ENCODE measurements around the gene PAM16. TPM values are rescaled to one million over a fixed set of nuclear protein-coding genes. Genes with fewer than 3 reads are reported as not detected.
A peak's percentile ranks its signal among the peaks of the same experiment; 100 is the strongest.

PAM16 gene
- total RNA-seq, 2 donors from 2014 or later: 57.7 to 66.2 TPM

DNA sequence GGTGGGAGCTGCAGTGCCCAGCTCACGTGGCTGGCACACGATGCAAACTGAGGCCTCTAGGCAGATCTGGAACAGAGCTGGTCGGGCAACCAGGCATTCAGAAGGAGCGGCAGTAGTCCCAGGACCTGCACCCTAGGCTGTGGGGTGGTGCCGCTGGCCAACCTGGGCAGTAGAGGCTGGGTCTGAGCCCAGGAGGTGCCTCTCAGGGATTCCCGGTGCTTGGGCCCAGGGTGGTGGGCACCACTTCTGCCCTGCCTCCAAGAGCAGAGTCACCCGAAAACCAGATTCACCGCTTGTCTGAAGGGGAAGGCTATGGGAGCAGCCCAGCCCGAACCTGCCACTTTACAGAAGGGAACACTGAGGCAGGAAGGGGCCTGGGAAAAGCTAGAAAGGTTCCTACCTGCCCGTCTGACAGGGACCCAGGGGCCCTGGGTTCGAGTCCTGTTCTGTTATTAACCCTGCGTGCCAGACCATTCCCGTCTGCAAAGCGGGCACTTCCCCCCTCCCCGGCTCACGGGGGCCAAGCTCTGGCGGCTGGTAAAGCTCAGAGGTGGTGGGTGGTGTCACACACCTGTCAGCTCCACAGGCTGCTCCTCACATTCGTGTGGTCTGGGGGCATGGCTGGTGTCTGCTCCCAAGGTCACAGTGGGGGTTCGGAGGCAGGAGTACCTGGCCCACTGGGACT lies 18.4 kb downstream of the PAM16 start:
- H3K36me3 ChIP-seq (ENCODE audit: control insufficient read depth, insufficient read depth, low read length): no peaks in the 10 kb centered on the region
- no peaks in the 10 kb centered on the region for H3K9me3 Mint-ChIP-seq
- H3K36me3 Mint-ChIP-seq (ENCODE audit: low read depth): peaks cover 4% of the 10 kb centered on the region
- H3K27ac Mint-ChIP-seq: no peak overlapping the region
- H3K27ac ChIP-seq (ENCODE audit: low read depth, low read length): no peak overlapping the region
- no peak overlapping the region for H3K4me3 Mint-ChIP-seq
- TF ChIP-seq, protein P1, sequence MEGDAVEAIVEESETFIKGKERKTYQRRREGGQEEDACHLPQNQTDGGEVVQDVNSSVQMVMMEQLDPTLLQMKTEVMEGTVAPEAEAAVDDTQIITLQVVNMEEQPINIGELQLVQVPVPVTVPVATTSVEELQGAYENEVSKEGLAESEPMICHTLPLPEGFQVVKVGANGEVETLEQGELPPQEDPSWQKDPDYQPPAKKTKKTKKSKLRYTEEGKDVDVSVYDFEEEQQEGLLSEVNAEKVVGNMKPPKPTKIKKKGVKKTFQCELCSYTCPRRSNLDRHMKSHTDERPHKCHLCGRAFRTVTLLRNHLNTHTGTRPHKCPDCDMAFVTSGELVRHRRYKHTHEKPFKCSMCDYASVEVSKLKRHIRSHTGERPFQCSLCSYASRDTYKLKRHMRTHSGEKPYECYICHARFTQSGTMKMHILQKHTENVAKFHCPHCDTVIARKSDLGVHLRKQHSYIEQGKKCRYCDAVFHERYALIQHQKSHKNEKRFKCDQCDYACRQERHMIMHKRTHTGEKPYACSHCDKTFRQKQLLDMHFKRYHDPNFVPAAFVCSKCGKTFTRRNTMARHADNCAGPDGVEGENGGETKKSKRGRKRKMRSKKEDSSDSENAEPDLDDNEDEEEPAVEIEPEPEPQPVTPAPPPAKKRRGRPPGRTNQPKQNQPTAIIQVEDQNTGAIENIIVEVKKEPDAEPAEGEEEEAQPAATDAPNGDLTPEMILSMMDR (conservative IDR thresholded peaks at IDR 0.05): no peak
- H3K27me3 ChIP-seq (ENCODE audit: control insufficient read depth, insufficient read depth, low read length, poor library complexity, severe bottlenecking): no peaks in the 10 kb centered on the region
- WGBS, 2 experiments (ENCODE audit: insufficient coverage in 1 of 2, insufficient read length in 1 of 2): 94% methylated on average over 19 of the region's 19 CpGs
- H3K4me3 ChIP-seq (ENCODE audit: low read length): no peak overlapping the region
- no peak overlapping the region for H3K9ac ChIP-seq (ENCODE audit: extremely low read depth, low read length, poor library complexity, severe bottlenecking)
- H3K4me1 Mint-ChIP-seq: peaks cover 4% of the 10 kb centered on the region
- no peaks in the 10 kb centered on the region for H3K9me3 ChIP-seq (ENCODE audit: control insufficient read depth, low read length)
- peaks cover 3% of the 10 kb centered on the region for H3K4me1 ChIP-seq (ENCODE audit: control insufficient read depth, insufficient read depth, low read length)
- no peaks in the 10 kb centered on the region for H3K27me3 Mint-ChIP-seq (ENCODE audit: insufficient read depth)
- no peak for DNase-seq

DNA sequence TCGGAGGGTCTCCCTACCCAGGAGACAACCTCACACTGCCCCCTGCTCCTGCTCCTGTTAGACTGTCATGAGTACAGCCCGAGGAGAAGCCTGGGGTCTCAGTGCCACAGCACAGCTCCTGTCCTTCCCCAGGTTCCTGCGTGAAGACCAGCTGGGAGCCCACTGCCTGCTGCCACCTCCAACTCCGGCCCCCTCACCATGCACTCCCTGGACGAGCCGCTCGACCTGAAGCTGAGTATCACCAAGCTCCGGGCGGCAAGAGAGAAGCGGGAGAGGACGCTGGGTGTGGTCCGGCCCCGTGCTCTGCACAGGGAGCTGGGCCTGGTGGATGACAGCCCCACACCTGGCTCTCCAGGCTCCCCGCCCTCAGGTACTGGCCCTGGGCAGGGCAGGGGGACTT lies 19.0 kb downstream of the PAM16 start:
- Histone ChIP-seq H3K4me3 (ENCODE audit: low read length) (no peak overlapping the region), H3K9me3 (ENCODE audit: control insufficient read depth, low read length) (no peaks in the 10 kb centered on the region), H3K36me3 (ENCODE audit: control insufficient read depth, insufficient read depth, low read length) (no peaks in the 10 kb centered on the region), H3K27ac (ENCODE audit: low read depth, low read length) (no peak overlapping the region), H3K4me1 (ENCODE audit: control insufficient read depth, insufficient read depth, low read length) (peaks cover 3% of the 10 kb centered on the region), H3K9ac (ENCODE audit: extremely low read depth, low read length, poor library complexity, severe bottlenecking) (no peak overlapping the region), H3K27me3 (ENCODE audit: control insufficient read depth, insufficient read depth, low read length, poor library complexity, severe bottlenecking) (no peaks in the 10 kb centered on the region)
- Mint-ChIP-seq H3K27ac (no peak overlapping the region), H3K4me3 (no peak overlapping the region), H3K9me3 (no peaks in the 10 kb centered on the region), H3K4me1 (peaks cover 4% of the 10 kb centered on the region), H3K36me3 (ENCODE audit: low read depth) (peaks cover 4% of the 10 kb centered on the region), H3K27me3 (ENCODE audit: insufficient read depth) (no peaks in the 10 kb centered on the region)
- DNase-seq: no peak
- WGBS, 2 experiments (ENCODE audit: insufficient coverage in 1 of 2, insufficient read length in 1 of 2): 88 to 91% methylated on average over 8 to 14 of the region's 14 CpGs
- TF ChIP-seq, protein P1 (conservative IDR thresholded peaks at IDR 0.05): no peak

DNA sequence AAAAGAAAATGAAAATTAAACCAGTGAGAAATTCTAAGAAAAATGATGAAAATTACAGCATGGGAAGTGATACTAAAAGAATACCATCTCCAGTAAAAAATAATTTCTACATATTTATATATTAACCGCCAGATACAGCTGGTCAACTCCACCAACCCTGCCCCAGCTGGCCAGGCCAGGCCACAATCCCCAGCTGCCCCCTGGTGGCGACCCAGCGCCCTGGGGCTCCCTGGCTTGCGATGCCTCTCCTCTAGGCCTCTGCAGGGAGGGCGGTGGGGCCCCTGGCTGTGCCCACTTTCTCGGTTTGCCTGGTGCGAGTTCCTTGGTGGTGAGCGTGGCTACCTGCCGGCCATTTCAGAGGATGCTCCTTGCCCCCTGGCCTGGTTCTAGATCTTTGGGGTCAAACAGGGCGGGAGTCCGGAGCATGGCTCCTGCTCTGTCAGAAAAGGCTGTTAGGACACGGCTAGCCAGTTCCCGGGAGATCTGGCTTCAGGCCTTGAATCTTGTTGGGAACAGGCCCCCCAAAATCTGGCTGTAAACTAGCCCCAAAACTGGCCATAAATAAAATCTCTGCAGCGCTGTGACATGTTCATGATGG lies 20.7 kb downstream of the PAM16 start:
- DNase-seq: peak; percentile 93
- no peaks in the 10 kb centered on the region for H3K36me3 Mint-ChIP-seq (ENCODE audit: low read depth)
- H3K27me3 ChIP-seq (ENCODE audit: control insufficient read depth, insufficient read depth, low read length, poor library complexity, severe bottlenecking): no peaks in the 10 kb centered on the region
- H3K9me3 Mint-ChIP-seq: no peaks in the 10 kb centered on the region
- H3K27ac ChIP-seq (ENCODE audit: low read depth, low read length): no peak overlapping the region
- no peak overlapping the region for H3K27ac Mint-ChIP-seq
- 70 to 75% methylated on average over 9 to 14 of the region's 14 CpGs for WGBS, 2 experiments (ENCODE audit: insufficient coverage in 1 of 2, insufficient read length in 1 of 2)
- no peaks in the 10 kb centered on the region for H3K9me3 ChIP-seq (ENCODE audit: control insufficient read depth, low read length)
- no peak overlapping the region for H3K9ac ChIP-seq (ENCODE audit: extremely low read depth, low read length, poor library complexity, severe bottlenecking)
- peaks cover 3% of the 10 kb centered on the region for H3K4me1 ChIP-seq (ENCODE audit: control insufficient read depth, insufficient read depth, low read length)
- no peaks in the 10 kb centered on the region for H3K36me3 ChIP-seq (ENCODE audit: control insufficient read depth, insufficient read depth, low read length)
- peaks cover under 1% of the 10 kb centered on the region for H3K4me1 Mint-ChIP-seq
- no peaks in the 10 kb centered on the region for H3K27me3 Mint-ChIP-seq (ENCODE audit: insufficient read depth)
- H3K4me3 ChIP-seq (ENCODE audit: low read length): no peak overlapping the region
- TF ChIP-seq, protein P1 (conservative IDR thresholded peaks at IDR 0.05): peak; percentile 98
- H3K4me3 Mint-ChIP-seq: no peak overlapping the region

Measured in endodermal cell (in vitro differentiated cells).